SU-DHL-6 (cell line): Measurements from ENCODE around the gene PAM16.

Source experiments
- H2AFZ ChIP-seq: fragments of 200-600 bp; sonication (generic); 2 replicates; pipeline ENCODE4 v1.6.1; 2014; ENCODE audit warnings: low read depth, mild to moderate bottlenecking, moderate library complexity, mixed read lengths, antibody characterized with exemption, low read length; ENCODE audit not compliant: severe bottlenecking
- H3F3A ChIP-seq: fragments of 200-600 bp; shearing (Covaris generic); 2 replicates; pipeline ENCODE4 v1.6.0; 2016; ENCODE audit warnings: antibody characterized with exemption, mild to moderate bottlenecking; ENCODE audit not compliant: insufficient read depth
- H3K27ac ChIP-seq: fragments of 200-600 bp; sonication (generic); 2 replicates; pipeline ENCODE4 v1.5.1; 2016; ENCODE audit warnings: low read depth, mild to moderate bottlenecking, low read length, moderate library complexity, mixed read lengths
- H3K27me3 ChIP-seq: fragments of 200-600 bp; sonication (generic), shearing (Covaris generic); 2 replicates; pipeline ENCODE4 v1.6.0; 2014; ENCODE audit warnings: mild to moderate bottlenecking, low read length
- H3K36me3 ChIP-seq: fragments of 200-600 bp; sonication (generic); 2 replicates; pipeline ENCODE4 v1.6.1; 2014; ENCODE audit warnings: mild to moderate bottlenecking, low read length, mixed read lengths
- H3K4me2 ChIP-seq: fragments of 300-600, 200-600 bp; shearing (Covaris generic), sonication (generic); 2 replicates; pipeline ENCODE4 v1.6.0; 2014; ENCODE audit warnings: low read length, low read depth, mild to moderate bottlenecking; ENCODE audit not compliant: poor library complexity, severe bottlenecking
- H3K4me3 ChIP-seq: fragments of 200-600 bp; sonication (generic); 2 replicates; pipeline ENCODE4 v1.5.1; 2014; ENCODE audit warnings: antibody characterized with exemption, low read length, mild to moderate bottlenecking, mixed read lengths; ENCODE audit not compliant: insufficient read depth, poor library complexity, severe bottlenecking
- H3K79me2 ChIP-seq: fragments of 200-600 bp; sonication (generic); 2 replicates; pipeline ENCODE4 v1.6.1; 2014; ENCODE audit warnings: mild to moderate bottlenecking, low read length, moderate library complexity; ENCODE audit not compliant: insufficient read depth
- H3K9ac ChIP-seq: fragments of 200-600 bp; sonication (generic); 2 replicates; pipeline ENCODE4 v1.7.0; 2014; ENCODE audit warnings: mild to moderate bottlenecking, low read length
- H3K9me2 ChIP-seq: fragments of 200-600 bp; sonication (generic); replicated peaks from 2 replicates; pipeline ENCODE4 v1.6.1; 2014; ENCODE audit warnings: low read length; ENCODE audit not compliant: insufficient read depth
- H3K9me3 ChIP-seq: fragments of 200-600 bp; sonication (generic); 2 replicates; pipeline ENCODE4 v1.6.1; 2014; ENCODE audit warnings: low read length, mixed read lengths; ENCODE audit not compliant: insufficient read depth
- H4K20me1 ChIP-seq: fragments of 200-600 bp; sonication (generic); 2 replicates; pipeline ENCODE4 v1.6.1; 2014; ENCODE audit warnings: low read depth, mild to moderate bottlenecking, antibody characterized with exemption, low read length, moderate library complexity, mixed read lengths
- CTCF ChIP-seq: fragments of 200-600 bp; sonication (generic); IDR thresholded peaks from one replicate; pipeline ENCODE4 v1.5.1; 2017; ENCODE audit warnings: antibody characterized with exemption, mild to moderate bottlenecking, low read length, moderate library complexity; ENCODE audit not compliant: insufficient read depth, poor library complexity, severe bottlenecking
- EZH2phosphoT487 ChIP-seq: fragments of 200-600 bp; sonication (generic), shearing (Covaris generic); conservative IDR thresholded peaks from 2 replicates; pipeline ENCODE4 v1.6.1; 2018; ENCODE audit warnings: mild to moderate bottlenecking, antibody characterized with exemption, low read length, moderate library complexity, mixed read lengths

PAM16 gene

GRCh38 chr16:4342866-4343744, 8.0 kb downstream of the PAM16 start:
- Histone ChIP-seq H2AFZ (no peak overlapping the region), H4K20me1 (no peaks in the 10 kb centered on the region; the same call in 1 of the 2 replicates), H3K27me3 (no peaks in the 10 kb centered on the region), H3K79me2 (peaks cover 50% of the 10 kb centered on the region), H3K9me2 (no peaks in the 10 kb centered on the region), H3K9ac (no peak overlapping the region), H3K36me3 (no peaks in the 10 kb centered on the region), H3K9me3 (no peaks in the 10 kb centered on the region), H3K4me3 (no peak overlapping the region), H3K4me2 (no peak overlapping the region), H3K27ac (no peak overlapping the region), H3F3A (peaks cover 8% of the 10 kb centered on the region; the same call in 1 of the 2 replicates)
- TF ChIP-seq CTCF (no peak), EZH2phosphoT487 (no peak)

GRCh38 chr16:4341250-4341649, 9.9 kb downstream of the PAM16 start:
- TF ChIP-seq CTCF, result no peak
- TF ChIP-seq EZH2phosphoT487, result no peak
- H4K20me1 ChIP-seq, result no peaks in the 10 kb centered on the region; the same call in 1 of the 2 replicates

GRCh38 chr16:4340443-4340842, 10.7 kb downstream of the PAM16 start:
- TF ChIP-seq CTCF (no peak), EZH2phosphoT487 (no peak)
- Histone ChIP-seq H3K9me3 (no peaks in the 10 kb centered on the region), H3K36me3 (no peaks in the 10 kb centered on the region), H3K27ac (no peak overlapping the region), H3K9me2 (no peaks in the 10 kb centered on the region), H3K4me3 (no peak overlapping the region), H3K79me2 (peaks cover 27% of the 10 kb centered on the region), H3F3A (0 out of 2 replicates have a peak, but pooled peaks cover 3% of the 10 kb centered on the region), H3K9ac (no peak overlapping the region), H3K27me3 (no peaks in the 10 kb centered on the region), H4K20me1 (no peaks in the 10 kb centered on the region; the same call in 1 of the 2 replicates), H2AFZ (no peak overlapping the region), H3K4me2 (no peak overlapping the region)

More at GRCh38 chr16:4341250-4341649, 9.9 kb downstream of the PAM16 start:
- Histone ChIP-seq H3K79me2 (peaks cover 33% of the 10 kb centered on the region), H3K4me3 (no peak overlapping the region), H3K9me3 (no peaks in the 10 kb centered on the region), H3K9ac (no peak overlapping the region), H3K9me2 (no peaks in the 10 kb centered on the region), H3F3A (peaks cover 8% of the 10 kb centered on the region; the same call in 1 of the 2 replicates), H3K4me2 (no peak overlapping the region), H3K27ac (no peak overlapping the region), H2AFZ (no peak overlapping the region), H3K36me3 (no peaks in the 10 kb centered on the region), H3K27me3 (no peaks in the 10 kb centered on the region)
